NOMO-1 (cell line): ENCODE results near the gene S1PR2.
"Not testable (repeated sequence)": the region's sequence is repeated elsewhere in the genome, so short reads cannot be mapped to it uniquely, and the experiment has no call there.

Source experiments
- DNase-seq, 2 experiments: peaks; one replicate each; lab custom pipeline; 2025; ENCODE audit not compliant: unreplicated experiment in 2 of 2; lab: John Stamatoyannopoulos, UW

Gene S1PR2

DNA sequence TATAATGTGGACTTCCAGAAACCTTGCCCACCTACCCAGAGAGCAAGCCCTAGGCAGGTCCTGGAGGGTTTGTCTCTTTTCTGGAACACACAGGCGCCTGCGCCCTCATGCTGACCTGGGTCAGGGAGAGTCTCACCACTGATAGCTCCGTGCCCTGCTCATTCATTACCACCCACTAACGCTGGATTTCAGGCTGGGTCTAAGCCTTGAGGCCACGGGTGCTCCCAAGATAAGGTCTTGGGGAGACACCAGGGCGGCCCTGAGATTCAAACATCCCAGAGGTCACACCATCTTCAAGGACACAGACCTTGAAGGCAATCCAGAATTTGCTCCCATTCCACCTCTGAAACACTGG lies 5.1 kb downstream of the S1PR2 start:
- no peak for DNase-seq

DNA sequence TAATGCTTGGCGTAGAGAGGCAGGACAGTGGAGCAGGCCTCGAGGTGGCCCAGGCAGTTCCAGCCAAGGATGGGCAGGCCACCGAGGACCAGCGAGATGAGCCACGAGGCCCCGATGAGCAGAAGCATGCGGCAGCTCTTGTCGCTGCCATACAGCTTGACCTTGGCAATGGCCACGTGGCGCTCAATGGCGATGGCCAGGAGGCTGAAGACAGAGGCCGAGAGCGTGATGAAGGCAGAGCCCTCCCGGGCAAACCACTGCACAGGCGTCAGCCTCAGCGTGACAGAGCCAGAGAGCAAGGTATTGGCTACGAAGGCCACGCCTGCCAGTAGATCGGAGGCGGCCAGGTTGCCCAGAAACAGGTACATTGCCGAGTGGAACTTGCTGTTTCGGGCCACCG lies 6.8 kb downstream of the S1PR2 start:
- DNase-seq = no peak

- DNase-seq = no peak
Observed at GRCh38 chr19:10223488-10224213, 7.5 kb downstream of the S1PR2 start.

DNA sequence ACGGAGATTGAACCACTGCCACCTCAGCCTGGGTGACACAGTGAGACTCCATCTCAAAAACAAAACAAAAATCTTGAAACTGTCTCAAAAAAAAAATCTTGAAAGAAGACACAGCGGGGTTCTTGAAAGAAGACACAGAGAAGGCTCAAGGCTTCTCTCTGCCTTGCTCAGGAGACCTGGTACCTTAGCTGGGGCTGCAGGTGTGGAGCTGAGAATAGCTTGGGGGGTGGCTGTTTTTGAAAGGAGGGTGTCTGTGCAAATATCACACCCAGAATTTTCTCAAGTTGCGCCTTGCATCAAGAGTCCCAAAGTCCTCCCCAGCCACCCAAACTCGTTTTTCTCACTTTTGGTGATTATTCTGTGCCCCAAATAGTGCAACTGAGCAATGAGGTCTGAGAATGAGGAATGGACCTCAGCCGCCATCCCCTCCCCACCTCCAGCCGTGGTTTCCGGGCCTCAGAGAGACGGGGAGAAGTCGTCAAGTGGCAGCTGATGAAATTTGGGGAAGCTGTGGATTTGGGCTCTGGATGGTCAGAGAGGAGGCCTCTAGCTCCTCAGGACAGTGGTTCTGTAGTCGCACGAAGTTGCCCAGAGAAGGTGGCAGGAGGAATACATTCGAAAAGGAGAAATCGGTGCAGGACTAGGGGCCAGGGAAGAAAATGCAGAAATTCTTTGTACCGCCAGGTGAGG lies 8.8 kb downstream of the S1PR2 start:
- DNase-seq = peak; percentile 16 to 49

GRCh38 chr19:10220695-10221094 lies 10.4 kb downstream of the S1PR2 start:
- DNase-seq = no peak

GRCh38 chr19:10219678-10220077 lies 11.5 kb downstream of the S1PR2 start:
- DNase-seq = peak in 1 of 2 experiments; percentile 14

DNA sequence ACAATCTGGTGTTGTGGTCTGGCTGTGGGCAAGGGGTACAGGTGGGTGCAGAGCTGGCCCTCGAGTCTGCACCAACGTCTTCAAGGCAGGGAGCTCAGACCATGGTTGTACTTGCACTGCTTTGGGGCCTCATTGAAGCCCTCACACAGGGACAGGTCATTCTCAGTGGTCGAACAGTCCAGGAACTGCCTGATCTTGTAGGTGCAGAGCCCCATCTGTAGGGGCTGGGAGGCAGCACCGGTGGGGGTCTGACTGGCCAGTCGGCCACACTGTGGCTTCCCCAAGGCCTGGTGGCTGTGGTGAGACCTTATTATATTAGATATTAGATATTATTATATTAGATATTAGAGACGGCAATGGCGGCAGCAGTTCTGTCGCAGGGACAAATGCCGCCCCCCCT lies 14.0 kb downstream of the S1PR2 start:
- DNase-seq = no peak

DNA sequence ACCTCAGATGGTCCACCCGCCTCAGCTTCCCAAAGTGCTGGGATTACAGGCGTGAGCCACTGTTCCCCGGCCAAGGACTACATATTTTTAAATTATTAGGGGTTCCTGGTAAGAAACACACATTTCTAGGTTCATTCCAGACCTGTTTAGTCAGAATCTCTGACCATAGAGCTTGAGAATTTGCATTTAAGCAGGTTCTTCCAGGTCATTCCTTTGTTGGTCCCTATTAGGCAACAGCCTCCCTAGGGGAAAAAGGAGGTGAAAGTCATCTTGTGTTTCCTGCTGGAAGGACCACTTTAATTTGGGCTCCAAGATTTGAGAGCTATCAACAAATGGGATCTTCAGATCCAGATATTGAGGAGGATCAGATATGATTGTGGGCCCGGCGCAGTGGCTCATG lies 16.3 kb downstream of the S1PR2 start:
- no peak for DNase-seq

GRCh38 chr19:10211691-10212090 lies 19.4 kb downstream of the S1PR2 start:
- no peak for DNase-seq

DNA sequence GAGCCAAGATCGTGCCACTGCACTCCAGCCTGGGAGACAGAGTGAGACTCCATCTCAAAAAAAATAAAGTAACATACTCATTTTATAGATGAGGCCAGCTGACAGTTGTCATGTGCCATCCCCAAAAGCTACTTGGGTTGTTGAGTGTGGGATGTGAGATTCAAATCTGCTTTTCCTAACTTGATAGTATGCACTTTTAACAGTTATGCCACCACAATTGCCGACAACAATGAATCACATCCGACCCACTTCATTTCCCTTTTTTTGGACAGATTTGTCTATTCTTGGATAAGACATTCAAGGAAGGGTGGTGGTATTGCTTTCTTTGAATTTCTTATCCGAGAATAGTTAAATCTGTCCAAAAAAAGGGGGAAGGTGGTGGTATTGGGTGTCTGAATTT lies 20.1 kb downstream of the S1PR2 start:
- peak in 1 of 2 experiments; percentile 66 for DNase-seq

- DNase-seq = peak in 1 of 2 experiments; percentile 15
Observed at GRCh38 chr19:10209315-10209714, 21.8 kb downstream of the S1PR2 start.

DNA sequence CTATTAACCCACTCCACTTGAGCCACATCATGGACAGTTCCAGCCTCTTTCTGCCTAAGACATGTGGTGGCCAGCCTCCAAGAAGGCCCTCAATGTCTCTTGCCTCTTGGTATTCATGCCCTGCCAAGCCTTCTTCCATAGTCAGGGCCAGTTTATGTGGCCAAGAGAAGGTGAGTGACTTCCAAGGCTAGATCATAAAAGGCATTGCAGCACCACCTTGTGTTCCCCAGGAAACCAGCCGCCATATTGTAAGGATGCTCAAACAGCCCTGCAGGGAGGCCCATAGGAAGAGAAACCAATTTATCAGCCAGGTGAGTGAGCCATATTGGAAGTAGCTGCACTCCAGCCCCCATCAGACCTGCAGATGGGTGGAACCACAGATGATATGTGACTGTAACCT lies 24.1 kb downstream of the S1PR2 start:
- DNase-seq = no peak

DNA sequence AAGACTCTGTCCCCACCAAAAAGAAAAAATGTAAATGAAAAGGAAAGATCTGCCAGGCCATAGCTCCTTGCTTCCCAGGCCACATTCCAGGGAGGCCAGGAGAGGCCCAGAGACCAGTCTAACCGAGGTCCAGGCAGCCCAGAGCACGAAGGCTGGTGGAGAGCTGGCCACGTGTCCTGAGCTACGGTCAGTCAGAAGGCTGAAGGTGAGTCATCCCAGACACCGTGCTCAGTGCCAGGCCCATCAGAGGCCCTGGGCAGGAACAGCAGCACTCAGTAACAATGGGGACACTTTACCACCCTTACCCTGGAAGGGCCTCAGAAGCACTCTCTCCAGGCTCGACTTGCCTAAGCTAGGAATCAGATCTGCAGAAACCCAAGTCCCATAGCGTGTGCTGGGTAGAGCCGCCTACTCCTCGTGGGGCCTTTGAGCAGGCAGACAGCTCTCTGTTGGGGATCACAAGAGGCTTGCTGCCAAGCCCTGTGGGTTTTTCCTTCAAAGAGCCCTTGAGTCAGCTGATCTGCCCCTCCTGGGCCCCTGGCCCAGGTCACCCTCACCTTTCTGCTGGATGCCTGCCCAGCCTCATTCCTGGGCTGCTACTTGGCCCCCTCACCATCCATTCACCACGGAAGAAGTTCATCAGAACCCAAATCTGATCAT lies 24.8 kb downstream of the S1PR2 start:
- DNase-seq = no peak

DNA sequence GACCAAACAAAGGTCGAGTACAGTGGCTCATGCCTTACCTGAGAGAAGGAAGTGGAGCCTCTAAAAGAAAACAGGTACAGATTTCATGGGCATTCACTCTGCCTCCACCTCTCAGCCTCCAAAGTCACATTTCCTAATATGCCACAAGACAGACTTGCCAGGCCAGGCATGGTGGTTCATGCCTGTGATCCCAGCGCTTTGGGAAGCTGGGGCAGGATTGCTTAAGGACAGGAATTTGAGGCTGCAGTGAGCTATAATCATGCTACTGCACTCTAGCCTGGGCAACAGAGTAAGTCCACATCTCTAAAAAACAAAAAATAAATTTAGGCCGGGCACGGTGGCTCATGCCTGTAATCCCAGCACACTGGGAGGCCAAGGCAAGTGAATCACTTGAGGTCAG lies 25.5 kb downstream of the S1PR2 start:
- DNase-seq = no peak

DNA sequence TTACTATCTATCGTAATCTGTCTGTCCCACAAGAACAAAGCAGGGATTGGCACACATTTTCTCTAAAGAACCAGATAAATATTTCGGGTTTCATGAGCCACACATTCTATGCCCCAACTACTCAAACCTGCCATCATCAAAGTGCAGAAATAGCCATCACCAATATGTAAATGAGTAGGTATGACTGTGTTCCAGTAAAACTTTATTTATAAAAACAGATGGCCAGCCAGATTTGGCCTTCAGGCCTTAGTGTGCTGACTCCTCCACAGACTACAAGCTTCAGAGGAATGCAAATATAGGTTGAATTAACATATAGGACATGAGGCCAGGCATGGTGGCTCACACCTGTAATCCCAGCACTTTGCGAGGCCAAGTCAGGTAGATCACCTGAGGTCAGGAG lies 27.4 kb downstream of the S1PR2 start:
- DNase-seq = no peak

DNA sequence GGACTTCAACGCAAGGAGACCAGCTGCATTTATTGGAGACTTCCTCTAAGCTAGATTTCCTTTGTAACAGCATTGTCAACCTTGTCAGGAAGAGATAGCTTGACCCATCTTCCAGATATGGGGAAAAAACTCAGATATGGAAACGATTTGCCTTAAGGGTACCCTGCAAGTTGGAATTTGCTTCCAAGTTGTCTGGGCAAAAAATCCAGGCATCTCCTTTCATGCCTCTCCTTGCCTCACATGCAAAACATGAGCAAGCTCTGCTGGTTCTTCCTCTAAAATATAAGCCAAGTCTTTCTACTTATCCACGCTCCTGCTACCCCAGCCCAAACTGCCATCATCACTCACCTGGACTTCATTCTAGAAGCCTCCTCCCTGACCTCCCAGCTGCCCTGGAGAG lies 30.0 kb downstream of the S1PR2 start:
- DNase-seq = no peak

DNA sequence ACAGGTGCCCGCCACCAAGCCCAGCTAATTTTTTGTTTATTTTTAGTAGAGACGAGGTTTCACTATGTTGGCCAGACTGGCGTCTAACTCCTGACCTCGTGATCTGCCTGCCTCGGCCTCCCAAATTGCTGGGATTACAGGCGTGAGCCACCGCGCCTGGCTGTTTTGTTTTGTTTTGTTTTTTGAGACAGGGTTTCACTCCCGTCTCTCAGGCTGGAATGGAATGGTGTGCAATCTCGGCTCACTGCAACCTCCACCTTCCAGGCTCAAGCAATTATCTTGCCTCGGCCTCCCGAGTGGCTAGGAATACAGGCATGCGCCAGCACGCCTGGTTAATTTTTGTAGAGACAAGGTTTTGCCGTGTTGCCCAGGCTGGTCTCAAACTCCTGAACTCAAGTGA lies 31.0 kb downstream of the S1PR2 start:
- DNase-seq = not testable (repeated sequence)

GRCh38 chr19:10198889-10199644 lies 32.1 kb downstream of the S1PR2 start:
- DNase-seq = peak in 1 of 2 experiments; percentile 77

DNA sequence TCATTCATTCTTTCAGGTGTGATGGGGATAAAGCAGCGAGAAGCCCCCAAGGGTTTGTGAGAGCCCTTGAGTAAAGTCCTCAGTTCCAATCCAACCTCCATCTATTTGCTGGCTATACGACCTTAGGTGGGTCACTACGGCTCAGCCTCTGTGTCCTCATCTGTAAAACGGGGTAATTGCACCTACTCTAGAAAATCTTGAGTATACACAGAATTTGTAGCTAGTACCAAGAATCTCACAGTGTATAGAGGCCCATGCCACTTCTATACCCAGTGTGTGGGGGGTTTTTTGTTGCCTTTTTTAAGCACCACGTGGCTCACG lies 36.0 kb downstream of the S1PR2 start:
- DNase-seq = no peak

DNA sequence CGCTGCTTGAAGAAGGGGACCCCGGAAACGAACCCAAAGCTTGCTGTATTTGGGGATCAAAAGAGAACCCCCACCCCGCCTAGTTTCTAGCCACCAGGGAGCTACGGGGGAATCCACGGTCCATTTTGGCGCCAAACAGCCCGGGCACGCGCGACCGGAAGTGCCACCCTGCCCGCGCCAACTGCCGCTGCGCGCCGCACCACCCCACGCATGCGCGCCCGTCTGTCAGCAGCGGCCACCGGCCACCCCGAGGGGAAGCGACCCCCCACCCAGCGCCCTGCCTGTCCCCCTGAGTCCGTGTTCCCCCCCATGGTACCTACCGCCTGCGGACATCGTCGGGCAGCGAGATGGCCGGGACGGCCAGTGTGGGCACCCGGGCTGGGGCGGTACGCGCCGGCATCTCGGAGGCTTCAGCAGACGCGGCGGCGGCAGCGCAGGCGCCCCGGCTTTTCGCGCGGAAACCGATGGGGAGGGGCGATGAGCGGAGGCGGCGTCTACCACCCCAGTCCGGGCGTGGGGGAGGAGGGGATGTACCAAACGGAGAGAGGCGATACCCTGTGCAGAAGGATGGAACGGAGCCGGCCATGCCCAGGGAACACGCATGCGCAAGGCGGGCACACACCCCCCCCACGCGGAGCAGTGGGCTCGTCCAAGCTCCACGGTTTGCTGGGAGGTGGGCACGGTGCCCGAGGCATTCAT lies 36.5 kb downstream of the S1PR2 start, which contains the start of gene DNMT1:
TSS of gene DNMT1 (minus strand) at position 454 of the 699 bp plus-strand sequence. CDS start at position 400, 54 bp downstream.
- peak; percentile 96 for DNase-seq
